ENCODE measurements around the gene ANKRD36B.
"Not testable (repeated sequence)": the region's sequence is repeated elsewhere in the genome, so short reads cannot be mapped to it uniquely, and the experiment has no call there.

The ANKRD36B gene

DNA sequence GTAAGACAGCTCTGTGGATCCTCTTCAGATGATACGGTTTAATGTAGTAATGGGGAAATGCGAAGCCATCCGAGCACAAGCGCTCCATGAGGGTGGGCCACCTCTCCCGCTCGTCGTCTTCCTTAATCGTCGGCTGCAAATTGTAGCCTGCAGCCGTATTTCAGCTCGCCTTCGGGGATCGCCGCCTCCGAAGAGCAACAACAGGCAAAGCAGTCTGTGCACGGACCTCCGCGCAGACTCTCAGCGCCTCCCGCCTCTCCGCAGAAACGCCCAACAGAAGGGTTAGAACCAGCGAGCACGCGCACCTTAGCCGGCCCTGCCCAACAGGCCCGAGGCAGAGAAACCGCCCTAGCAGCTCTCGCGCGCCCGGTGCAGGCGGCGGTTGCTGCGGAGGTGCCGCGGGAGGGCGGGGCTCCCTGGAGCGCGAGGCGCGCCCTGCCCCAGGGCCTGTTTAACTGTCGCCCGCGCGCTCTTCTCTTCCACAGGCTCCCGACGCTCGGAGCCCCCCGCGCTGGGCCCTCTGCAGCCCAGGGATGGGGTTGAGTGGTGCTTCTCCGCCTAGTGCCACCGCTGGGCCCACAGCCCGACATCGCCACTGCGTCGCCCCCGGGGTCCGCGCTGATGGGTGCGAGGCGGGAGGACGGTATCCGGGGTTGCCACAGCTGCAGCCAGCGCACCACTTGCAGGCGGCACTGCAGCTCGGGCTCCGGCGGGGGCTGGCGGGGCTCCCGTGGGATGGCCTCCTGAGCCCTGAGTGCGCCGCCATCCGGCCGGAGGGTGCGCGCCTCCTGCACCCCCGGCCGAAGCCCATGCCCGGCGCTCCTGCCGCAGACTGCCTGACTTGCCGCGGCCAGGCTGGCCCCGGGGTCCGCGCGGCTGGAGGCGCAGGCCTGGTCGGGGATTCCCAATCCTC, at the start of gene ANKRD36B:
TSS of gene ANKRD36B (minus strand) at position 280 of the 913 bp plus-strand sequence. CDS start at position 88, 192 bp downstream.
- peak; percentile 76 for DNase-seq

DNA sequence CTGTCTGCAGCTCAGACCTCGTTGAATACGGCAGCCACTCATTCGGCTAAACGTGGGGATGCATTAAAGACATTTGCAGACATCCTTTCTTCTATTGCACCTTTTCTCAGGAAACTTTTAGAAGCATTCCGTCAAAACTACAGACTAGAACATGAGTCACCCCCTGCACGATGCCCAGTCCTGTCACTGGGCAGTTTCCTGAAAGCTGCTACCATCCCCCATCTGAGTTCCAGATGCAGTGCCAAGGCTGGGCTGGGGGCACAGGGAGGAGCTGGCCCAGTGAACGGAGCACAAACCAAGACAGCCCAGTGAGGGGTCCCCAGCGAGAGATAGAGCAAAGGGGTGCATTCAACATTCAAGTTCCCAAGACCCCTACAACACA, 36.4 kb upstream of the ANKRD36B start:
- not testable (repeated sequence) for DNase-seq

DNA sequence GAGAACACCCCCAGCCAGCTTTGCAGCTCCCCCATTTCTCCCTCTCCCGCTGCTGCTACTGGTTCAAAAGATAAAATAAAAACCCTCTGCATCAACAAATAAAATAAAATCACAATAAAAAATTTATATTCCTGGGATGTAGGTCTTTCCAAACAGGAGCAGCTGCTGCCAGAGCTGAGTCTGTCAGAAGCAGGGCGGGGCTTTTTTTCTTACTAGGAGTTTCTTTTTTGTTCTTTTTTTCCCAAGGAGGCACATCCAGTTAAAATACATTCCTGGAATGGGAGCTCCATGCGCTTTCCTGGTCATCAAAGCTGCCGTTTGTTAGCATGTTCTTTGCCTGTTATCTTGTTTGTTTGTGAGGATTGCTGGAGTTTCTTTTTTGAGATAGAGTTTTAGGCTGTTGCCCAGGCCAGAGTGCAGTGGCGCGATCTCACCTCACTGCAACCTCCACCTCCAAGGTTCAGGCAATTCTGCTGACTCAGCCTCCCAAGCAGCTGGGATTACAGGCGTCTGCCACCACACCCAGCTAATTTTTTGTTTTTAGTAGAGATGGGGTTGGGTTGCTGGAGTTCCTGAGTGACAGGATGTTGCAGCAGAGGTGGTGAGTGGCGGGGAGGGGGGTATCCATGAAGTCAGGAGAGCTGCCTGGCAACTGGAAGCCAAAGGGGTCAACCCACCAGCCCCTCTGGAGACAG, 35.8 kb upstream of the ANKRD36B start:
- not testable (repeated sequence) for DNase-seq

DNA sequence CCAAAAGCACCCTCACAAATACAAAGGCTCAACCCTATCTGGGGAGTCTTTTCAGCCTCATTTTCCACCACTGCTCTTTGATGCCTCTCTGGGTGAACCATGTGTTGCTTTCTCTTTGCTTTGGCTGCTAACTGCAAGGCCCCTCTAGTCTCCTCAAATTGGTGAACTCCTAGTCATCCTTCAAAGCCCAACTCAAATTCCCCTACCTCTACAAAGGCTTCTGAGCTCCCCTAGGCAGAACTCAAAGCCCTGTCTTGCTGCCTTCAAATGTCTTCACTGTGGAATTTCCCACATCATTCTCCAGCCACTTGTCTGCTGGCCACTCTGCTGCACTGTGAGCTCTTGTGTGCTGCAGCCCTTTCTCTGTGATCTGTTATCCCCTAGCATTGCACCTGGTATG, 33.3 kb upstream of the ANKRD36B start:
- DNase-seq, result not testable (repeated sequence)

DNA sequence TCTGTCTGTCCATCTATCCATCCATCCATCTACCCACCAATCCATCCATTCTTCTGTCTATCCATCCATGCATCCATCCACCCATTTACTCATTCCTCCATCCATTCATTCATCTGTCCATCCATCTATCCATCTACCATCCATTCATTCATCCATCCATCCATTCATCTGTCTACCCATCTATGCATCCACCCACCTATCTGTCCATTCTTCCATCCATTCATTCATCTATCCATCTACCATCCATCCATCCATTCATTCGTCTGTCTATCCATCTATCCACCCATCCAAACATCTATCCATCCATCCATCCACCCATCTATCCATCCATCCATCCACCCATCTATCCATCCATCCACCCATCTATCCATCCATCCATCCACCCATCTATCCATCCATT, 30.8 kb upstream of the ANKRD36B start:
- not testable (repeated sequence) for DNase-seq

DNA sequence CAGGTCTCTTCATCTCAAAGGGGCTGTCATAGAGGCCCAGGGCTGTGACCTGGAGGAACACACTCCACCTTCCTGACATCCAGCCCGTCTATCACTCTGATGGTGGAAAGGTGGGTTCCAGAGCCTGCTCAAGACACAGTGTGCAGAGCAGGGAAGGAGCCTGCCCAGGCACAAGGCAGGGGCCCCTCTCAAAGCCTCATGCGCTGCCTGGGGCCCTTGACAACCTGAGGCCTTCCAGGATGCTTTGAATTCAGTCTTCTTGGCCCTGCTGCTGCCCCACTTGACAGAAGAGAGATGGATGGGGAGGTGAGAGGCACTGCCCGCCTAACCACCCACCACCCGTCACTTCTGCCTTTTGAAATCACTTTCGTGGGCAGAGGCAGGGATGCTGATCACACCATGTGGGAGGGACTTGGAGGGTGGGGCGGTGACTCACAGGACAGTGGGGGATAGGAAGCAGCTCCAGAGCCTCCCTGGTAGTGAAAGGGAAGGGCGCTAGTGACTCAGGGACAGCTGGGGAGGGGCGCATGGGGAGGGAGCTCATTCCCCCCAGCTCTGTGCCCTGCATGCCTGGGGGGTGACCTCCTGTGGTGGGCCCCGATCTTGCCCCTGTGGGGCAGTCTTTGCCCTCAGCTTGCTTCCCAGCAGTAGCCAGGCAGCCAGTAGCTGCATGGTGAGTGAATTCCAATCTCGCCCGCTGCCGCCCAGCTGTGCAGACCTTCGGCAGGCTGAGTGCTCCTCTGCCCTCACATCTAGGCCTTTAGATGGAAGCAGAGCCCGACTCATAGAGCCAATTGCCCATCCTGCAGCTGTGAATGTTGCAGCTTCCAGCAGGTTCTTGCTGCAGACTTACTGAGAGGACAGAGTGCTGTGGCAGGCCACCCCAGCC, 29.5 kb upstream of the ANKRD36B start:
- not testable (repeated sequence) for DNase-seq

DNA sequence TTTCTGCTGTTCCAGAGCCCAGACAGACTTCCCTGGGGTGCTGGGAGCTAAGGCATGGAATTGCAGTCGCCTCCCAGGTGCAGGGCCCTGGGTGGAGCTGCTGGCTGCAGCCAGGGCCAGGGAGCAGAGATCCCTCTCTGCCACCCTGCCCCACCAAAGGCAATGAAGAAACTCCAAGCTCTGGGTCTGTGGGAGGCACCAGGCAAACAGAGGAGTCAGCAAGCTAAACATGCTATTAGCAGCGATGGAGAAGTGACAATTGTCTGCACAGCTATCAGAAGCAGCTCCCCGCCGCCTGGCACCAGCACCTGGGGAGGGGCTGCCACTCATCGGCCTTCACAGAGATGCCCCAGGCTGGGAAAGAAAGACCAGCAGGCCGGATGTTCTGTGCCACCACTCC, 28.2 kb upstream of the ANKRD36B start:
- no peak for DNase-seq

DNA sequence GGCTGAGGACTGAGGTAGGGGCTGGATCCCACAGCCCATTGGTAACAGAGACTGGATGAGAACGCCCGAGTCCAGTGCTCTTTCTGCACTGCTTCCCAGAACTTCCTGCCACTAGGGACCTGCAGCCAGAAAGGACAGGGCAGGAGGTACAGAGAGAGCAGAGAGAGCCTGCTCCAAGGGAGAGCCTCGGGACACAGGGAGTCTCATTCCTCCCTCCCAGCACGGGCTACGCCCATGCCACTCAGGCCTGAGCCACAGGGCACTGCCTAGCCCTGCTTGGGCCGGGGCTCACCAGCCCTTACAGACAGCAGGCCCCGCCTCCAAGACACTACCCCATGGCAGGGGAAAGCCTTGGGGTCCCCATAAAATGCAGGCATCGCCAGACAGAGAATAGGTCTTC, 26.1 kb upstream of the ANKRD36B start:
- DNase-seq, result not testable (repeated sequence)

DNA sequence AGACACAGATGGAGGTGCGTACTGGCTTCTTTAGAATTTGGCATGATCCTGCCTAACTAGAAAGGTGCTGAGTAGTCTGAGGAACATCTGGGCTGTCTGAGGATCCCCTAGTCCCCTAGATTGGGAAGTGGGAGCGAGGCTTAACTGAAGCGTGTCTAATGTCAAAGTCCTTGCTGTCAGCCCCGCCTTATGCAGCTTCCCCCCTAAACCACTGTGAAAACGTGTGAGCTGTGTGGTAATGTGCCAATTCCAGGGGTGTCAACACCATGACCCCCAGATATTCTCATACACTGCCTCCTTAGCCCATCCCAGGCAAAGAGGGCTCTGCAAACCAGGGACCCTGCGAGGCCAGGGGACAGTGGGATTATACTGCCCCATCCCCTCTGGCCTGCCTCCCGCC, 22.2 kb upstream of the ANKRD36B start:
- not testable (repeated sequence) for DNase-seq

DNA sequence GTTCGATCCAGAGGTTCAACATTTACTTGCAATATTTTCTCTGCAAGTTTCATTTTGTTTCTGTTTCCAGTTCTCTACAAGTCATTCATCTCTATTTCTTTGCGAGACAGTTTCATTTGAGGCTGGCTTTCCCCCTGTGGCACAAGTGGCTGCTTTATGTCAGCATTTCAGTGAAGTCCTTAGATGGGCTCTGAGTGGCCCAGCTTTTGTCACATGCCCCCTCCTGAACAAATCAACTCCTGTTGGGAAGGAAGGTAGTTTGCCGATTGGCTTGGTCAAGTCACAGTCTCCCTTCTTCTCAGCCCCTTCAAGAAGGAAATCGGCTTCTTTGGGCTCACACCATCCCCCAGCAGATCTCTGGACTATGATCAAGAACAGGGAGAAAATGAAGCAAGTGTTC, 19.1 kb upstream of the ANKRD36B start:
- DNase-seq, result not testable (repeated sequence)

DNA sequence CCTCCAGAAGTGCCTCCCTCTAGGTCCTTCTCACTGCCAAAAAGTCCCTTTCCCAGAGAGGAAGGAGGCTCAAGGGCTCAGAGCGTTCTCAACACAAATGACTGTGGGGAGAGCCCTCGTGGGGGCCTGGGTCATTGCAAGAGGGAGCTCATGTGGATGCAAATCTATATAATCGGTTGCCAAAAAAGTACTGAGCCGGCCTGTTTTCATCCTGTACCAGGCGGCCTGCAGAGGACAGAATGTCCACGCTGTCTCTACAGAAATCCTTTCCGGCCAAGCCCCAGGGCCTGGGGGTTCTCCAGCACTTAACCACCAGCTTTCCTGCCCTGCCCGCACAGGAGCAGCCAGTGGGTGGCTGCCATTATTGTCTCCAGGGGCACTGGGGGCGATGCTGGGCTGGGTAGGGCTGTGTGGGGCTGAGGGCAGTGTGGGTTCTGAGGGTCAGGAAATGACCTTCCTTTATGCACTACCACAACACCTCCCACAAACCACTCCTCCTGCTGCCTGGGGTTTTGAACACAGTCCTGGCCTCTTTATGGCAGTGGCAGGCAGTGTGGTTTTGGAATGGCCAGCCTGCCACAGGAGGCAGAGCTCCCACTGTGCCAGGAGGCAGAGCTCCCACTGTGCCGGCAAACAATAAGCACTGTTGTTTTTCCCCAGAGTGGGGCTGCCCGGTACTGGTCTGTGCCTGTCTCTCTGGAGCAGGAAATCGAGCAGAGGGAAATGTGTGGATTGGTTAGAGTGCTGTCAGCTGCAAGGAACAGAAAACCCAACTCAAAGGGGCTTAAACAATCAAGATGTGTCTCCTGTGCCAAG, 16.1 kb upstream of the ANKRD36B start:
- DNase-seq, result not testable (repeated sequence)

DNA sequence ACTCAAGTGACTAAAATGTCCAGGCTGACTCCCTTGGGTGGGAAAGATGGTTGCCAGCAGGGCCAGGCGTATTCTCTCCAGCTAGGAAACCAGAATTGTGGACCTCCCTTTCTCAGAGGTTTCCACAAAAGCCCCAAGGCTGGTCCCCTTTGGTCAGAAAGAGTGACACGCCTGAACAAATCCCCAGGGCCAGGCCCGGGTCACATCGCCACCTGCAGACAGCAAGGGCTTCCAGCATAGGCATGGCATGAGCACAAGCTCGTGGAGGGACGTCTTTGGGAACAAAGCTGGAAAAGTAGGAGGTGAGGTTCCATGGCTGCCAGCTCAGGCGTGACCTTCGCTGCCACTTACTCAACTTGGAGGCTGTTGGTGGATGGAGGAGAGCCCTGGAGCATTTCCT, 15.4 kb upstream of the ANKRD36B start:
- not testable (repeated sequence) for DNase-seq

DNA sequence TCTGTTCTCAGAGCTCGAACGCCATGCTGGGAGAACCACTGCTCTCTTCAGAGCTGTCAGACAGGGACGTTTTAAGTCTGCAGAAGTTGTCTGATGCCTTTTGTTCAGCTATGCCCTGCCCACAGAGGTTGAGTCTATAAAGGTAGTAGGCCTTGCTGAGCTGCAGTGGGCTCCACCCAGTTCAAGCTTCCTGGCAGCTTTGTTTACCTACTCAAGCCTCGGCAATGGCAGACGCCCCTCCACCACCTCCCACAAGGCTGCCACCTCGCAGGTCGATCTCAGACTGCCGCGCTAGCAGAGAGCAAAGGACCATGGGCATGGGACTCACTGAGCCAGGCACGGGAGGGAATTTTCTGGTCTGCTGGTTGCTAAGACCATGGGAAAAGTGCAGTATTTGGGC, 11.9 kb upstream of the ANKRD36B start:
- DNase-seq, result not testable (repeated sequence)

DNA sequence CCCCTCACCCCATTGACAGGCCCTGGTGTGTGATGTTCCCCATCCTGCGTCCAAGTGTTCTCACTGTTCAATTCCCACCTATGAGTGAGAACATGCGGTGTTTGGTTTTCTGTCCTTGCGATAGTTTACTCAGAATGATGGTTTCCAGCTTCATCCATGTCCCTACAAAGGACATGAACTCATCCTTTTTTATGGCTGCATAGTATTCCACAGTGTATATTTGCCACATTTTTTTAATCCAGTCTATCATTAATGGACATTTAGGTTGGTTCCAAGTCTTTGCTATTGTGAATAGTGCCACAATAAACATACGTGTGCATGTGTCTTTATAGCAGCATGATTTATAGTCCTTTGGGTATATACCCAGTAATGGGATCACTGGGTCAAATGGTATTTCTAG, 6.5 kb upstream of the ANKRD36B start:
- not testable (repeated sequence) for DNase-seq

DNA sequence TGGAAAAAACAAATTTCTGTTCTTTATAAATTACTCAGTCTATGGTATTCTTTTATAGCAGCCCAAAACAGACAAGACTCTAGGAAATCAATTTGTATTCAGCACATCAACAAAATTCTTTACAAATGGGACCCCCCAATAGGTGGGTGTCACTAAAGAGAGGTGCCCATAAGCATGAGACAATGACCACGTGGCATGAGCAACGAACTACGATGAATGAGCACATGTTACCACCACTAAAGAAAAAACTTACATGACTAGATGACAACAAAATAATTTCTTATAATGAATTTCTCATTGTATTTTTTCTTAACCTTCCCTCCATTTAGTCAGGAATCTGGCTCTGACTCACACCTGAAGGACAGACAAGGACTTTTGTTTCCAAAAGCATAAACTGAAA, 3.8 kb upstream of the ANKRD36B start:
- DNase-seq, result not testable (repeated sequence)

DNA sequence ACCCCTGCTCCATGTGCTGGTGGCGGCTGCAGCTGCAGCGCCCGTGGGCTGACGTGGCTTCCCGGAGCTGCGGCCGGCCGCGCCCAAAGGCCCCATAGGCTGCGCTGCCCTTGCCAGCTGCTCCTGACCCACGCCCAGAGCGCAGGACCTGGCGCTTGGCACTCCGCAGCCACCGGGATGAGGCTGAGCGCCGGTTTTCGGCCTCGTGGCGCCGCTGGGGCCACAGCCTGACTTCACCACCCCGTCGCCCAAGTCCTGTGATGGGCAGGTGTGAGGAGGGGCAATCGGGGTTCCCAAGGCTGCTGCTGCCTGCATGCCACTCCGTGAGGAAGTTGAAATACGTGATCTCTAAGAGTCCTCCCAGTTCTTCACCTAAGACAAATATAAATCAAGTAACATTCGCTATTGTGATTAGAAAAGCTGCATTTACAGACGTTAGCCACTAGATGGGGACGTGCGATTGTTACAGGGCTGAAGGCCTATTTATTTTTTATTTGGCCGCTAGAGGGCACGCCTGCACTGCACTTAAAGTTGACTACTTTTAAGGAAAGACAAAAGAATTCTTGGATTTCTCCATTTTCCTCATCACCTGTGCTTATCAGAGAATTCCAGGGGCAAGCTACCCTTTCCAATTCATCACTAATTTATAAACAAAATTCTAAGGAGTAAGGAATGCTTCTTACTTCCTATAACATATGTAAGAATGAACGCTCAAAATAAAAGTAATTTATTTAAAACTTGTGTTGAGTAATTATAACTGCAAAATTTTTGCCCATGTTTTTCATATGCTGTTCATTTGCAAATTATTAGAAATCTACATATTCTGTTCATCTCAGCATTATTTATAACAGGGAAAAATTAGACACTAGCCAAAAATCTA, 1.1 kb upstream of the ANKRD36B start:
- DNase-seq, result peak; percentile 83

DNA sequence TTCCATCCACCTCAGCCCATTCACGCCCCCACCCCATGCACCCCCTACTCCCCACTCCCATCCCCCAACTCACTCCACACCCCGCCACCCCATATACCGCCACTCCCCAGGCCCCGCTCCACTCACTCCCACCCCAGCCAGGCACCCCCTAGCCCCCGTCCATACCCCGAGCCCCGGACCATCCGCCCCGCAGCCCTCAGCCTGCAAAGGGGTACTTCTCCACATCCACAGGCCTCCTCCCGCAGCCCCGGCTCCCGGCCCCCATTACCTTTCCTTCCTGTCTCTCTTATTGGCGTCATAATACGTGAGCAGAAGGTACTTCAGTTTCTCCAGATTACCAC, 450 bp downstream of the ANKRD36B start:
- DNase-seq, result not testable (repeated sequence)

DNA sequence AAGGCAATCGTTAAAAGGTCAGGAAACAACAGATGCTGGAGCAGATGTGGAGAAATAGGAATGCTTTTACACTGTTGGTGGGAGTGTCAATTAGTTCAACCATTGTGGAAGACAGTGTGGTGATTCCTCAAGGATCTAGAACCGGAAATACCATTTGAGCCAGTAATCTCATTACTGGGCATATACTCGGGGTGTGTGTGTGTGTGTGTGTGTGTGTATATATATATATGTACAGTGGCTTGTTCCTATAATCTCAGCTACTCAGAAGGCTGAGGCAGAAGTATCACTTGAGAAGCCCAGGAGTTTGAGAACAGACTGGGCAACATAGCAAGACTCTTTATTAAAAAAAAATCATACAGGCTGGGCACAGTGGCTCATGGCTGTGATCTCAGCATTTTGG, 24.0 kb downstream of the ANKRD36B start:
- not testable (repeated sequence) for DNase-seq

DNA sequence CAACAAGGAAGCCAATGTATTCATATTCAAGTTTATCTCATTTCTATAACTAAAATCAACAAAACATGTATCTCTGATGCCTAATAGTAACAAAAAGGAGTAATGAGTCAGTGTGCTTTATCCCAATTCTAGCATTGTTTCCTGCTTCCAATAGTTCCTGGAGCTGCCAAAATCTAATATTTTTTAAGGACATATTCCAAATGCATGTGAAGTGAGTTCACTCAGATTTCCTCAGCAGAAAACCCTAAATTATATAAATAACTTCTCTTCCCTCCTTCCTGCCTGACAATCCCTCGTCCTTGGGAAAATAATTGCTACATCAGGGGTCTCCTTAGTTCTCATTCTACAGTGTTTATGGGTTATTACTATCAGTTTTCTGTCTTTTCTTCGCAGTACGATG, 37.3 kb downstream of the ANKRD36B start:
- not testable (repeated sequence) for DNase-seq

DNA sequence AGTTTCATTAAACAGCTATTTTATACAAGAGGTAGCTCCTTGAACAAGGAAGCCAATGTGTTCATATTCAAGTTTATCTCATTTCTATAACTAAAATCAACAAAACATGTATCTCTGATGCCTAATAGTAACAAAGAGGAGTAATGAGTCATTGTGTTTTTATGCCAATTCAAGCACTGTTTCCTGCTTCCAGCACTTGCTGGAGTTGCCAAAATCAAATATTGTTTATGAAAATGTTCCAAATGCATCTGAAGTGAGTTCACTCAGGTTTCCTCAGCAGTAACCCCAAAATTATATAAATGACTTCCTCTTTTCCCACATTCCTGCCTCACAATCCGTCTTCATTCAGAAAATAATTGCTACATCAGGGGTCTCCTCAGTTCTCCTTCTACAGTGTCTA, 39.2 kb downstream of the ANKRD36B start:
- DNase-seq, result not testable (repeated sequence)

DNA sequence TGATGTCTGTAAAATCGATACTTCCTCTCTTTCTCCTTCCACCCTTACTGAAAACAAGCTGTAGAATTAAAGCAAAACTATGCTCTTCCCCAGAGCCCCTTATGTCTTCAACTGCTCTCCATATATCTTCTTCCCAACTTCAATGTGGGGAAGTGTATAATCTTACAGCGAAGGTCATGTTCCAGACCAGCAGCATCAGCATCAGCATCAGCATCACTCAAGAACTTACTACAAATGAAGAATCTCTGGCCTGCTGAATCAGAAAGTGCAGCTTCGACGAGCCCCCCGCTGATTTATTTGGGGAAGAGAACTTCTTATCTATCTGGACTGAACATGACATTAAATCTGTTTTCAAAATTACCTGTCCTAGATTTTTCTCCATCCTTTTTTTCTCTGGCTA, 40.6 kb downstream of the ANKRD36B start:
- not testable (repeated sequence) for DNase-seq

All from stimulated activated CD4-positive, alpha-beta T cell treated with anti-CD3 and anti-CD28 coated beads, Interleukin-4, amount 100 ng/mL, for 24 hours (primary cell).